HCT116 (cell line): Measurements from ENCODE around the gene CDS1.

Experiments used
- CTCF ChIP-seq, 3 experiments: fragments of 200-600 bp in 1 of 3; sonication (generic) in 1 of 3; IDR thresholded peaks in 2 of 3; conservative IDR thresholded peaks in 1 of 3; 2 replicates each; pipeline ENCODE4 v1.5.1; 2012 to 2017; ENCODE audit warnings: low read depth in 2 of 3, low read length in 2 of 3, antibody characterized with exemption in 1 of 3, borderline replicate concordance in 1 of 3, control low read depth in 1 of 3, mild to moderate bottlenecking in 1 of 3, mixed read lengths in 1 of 3, mixed run types in 1 of 3, moderate library complexity in 1 of 3; ENCODE audit not compliant: insufficient read depth in 1 of 3
- EGR1 ChIP-seq: IDR thresholded peaks from 2 replicates; pipeline ENCODE4 v1.6.1; 2012; ENCODE audit warnings: low read depth
- EZH2 ChIP-seq: fragments of 200-600 bp; sonication (generic); IDR thresholded peaks from 2 replicates; pipeline ENCODE4 v1.6.1; 2017; ENCODE audit warnings: antibody characterized with exemption, mixed run types
- MAX ChIP-seq: IDR thresholded peaks from 2 replicates; pipeline ENCODE4 v1.6.1; 2012
- POLR2A ChIP-seq: IDR thresholded peaks from 2 replicates; pipeline ENCODE4 v1.7.0; 2011; ENCODE audit warnings: borderline replicate concordance; ENCODE audit not compliant: insufficient read depth, insufficient read length; ENCODE audit errors: extremely low read depth
- POLR2AphosphoS5 ChIP-seq: IDR thresholded peaks from 2 replicates; pipeline ENCODE4 v1.6.1; 2011; ENCODE audit warnings: mild to moderate bottlenecking, low read depth, low read length, moderate library complexity
- RAD21 ChIP-seq: IDR thresholded peaks from 2 replicates; pipeline ENCODE4 v1.6.1; 2012; ENCODE audit warnings: low read depth, mild to moderate bottlenecking
- SRF ChIP-seq: IDR thresholded peaks from 2 replicates; pipeline ENCODE4 v1.6.1; 2012; ENCODE audit warnings: low read depth
- YY1 ChIP-seq: IDR thresholded peaks from 2 replicates; pipeline ENCODE4 v1.6.1; 2011; ENCODE audit warnings: low read length, low read depth, moderate library complexity, mild to moderate bottlenecking; ENCODE audit not compliant: insufficient replicate concordance; ENCODE audit errors: extremely low read depth
- ZBTB33 ChIP-seq: IDR thresholded peaks from 2 replicates; pipeline ENCODE4 v1.6.1; 2011; ENCODE audit warnings: mild to moderate bottlenecking, low read length, moderate library complexity; ENCODE audit not compliant: insufficient replicate concordance; ENCODE audit errors: extremely low read depth
- ZFX ChIP-seq: fragments of 450-650 bp; IDR thresholded peaks from 2 replicates; pipeline ENCODE4 v1.6.1; 2017
- ZNF274 ChIP-seq: fragments of 200-500 bp; sonication (Bioruptor generic); IDR thresholded peaks from 2 replicates; pipeline ENCODE4 v1.6.1; 2014; ENCODE audit warnings: mild to moderate bottlenecking, low read depth, low read length, inconsistent platforms

GRCh38 chr4:84688605-84689004 is 105.7 kb downstream of the CDS1 start:
- TF ChIP-seq RAD21 (no peak), CTCF (IDR thresholded peaks at IDR 0.05 in 2 of 3, conservative IDR thresholded peaks at IDR 0.05 in 1 of 3; ENCODE audit: borderline replicate concordance in 1 of 3, insufficient read depth in 1 of 3, low read depth in 2 of 3, low read length in 2 of 3) (no peak), SRF (no peak), MAX (no peak), ZFX (no peak), YY1 (no peak), EZH2 (no peak), POLR2A (no peak), ZBTB33 (no peak), ZNF274 (no peak), EGR1 (no peak), POLR2AphosphoS5 (no peak)
